ENCODE results near the gene DNMT3A.

- TF ChIP-seq CTCF (IDR thresholded peaks at IDR 0.05 in 4 of 5, conservative IDR thresholded peaks at IDR 0.05 in 1 of 5) (no peak), POLR2A (IDR thresholded peaks at IDR 0.05) (no peak)
These were observed 82.0 kb downstream of the DNMT3A start for GRCh38 chr2:25259737-25260124.
